ENCODE results near the gene VSIR. TPM values are rescaled to one million over a fixed set of nuclear protein-coding genes. Genes with fewer than 3 reads are reported as not detected.
A peak's percentile ranks its signal among the peaks of the same experiment; 100 is the strongest.

VSIR gene
- total and polyA plus RNA-seq, 3 experiments from 2014 or later = 59.6 to 349 (median 61.4) TPM

- Mint-ChIP-seq H3K4me1 (peaks cover 75 to 92% (median 82%) of the 10 kb centered on the region in 3 donors), H3K27ac (peak overlapping the region; percentile 54 to 97 (median 90)), H3K9me3 (no peaks in the 10 kb centered on the region), H3K4me3 (peak overlapping the region in 3 of 7 donors; percentile 5 to 79 (median 34)), H3K36me3 (peaks cover 2 to 83% (median 16%) of the 10 kb centered on the region in 3 donors), H3K27me3 (no peaks in the 10 kb centered on the region)
- peak overlapping the region; percentile 48 for H3K27ac ChIP-seq (ENCODE audit: low read depth, low read length)
- CTCF ChIA-PET = interaction anchor here (1.1 to 7.6 kb wide), 3 partner anchors 12 to 28 kb away, joined by 5 to 89 read pairs (median 10); partner anchors contain the start of gene VSIR
- H3K4me1 ChIP-seq (ENCODE audit: insufficient read depth, low read length) = peaks cover 98% of the 10 kb centered on the region
- no peaks in the 10 kb centered on the region for H3K27me3 ChIP-seq (ENCODE audit: insufficient read depth, low read length, poor library complexity, severe bottlenecking)
- H3K36me3 ChIP-seq (ENCODE audit: insufficient read depth, low read length) = peaks cover 17% of the 10 kb centered on the region
- POLR2A ChIA-PET = interaction anchor here (1.2 to 3.9 kb wide), 3 partner anchors 13 to 18 kb away, joined by 3 to 24 read pairs (median 5); partner anchors contain the start of gene VSIR
- H3K9me3 ChIP-seq (ENCODE audit: low read length) = no peaks in the 10 kb centered on the region
- no peak for DNase-seq
- no peak overlapping the region for H3K4me3 ChIP-seq (ENCODE audit: low read length)
Observed at GRCh38 chr10:71754562-71754961, 18.8 kb downstream of the VSIR start.

GRCh38 chr10:71753960-71754505, 19.3 kb downstream of the VSIR start:
- peak overlapping the region; percentile 48 for H3K27ac ChIP-seq (ENCODE audit: low read depth, low read length)
- POLR2A ChIA-PET = interaction anchor here (1.2 kb wide), 1 partner anchor 15 kb away, joined by 3 read pairs; no protein-coding TSS in a partner anchor
- no peak for DNase-seq
- Mint-ChIP-seq H3K4me3 (peak overlapping the region in 2 of 7 donors; percentile 19 to 79), H3K36me3 (peaks cover 2 to 78% (median 16%) of the 10 kb centered on the region in 3 donors), H3K4me1 (peaks cover 80 to 94% (median 87%) of the 10 kb centered on the region in 3 donors), H3K27me3 (no peaks in the 10 kb centered on the region), H3K9me3 (no peaks in the 10 kb centered on the region), H3K27ac (peak overlapping the region; percentile 71 to 97 (median 91))
- no peaks in the 10 kb centered on the region for H3K27me3 ChIP-seq (ENCODE audit: insufficient read depth, low read length, poor library complexity, severe bottlenecking)
- H3K36me3 ChIP-seq (ENCODE audit: insufficient read depth, low read length) = peaks cover 17% of the 10 kb centered on the region
- peaks cover 99% of the 10 kb centered on the region for H3K4me1 ChIP-seq (ENCODE audit: insufficient read depth, low read length)
- no peak overlapping the region for H3K4me3 ChIP-seq (ENCODE audit: low read length)
- CTCF ChIA-PET = interaction anchor here (7.6 kb wide), 1 partner anchor 20 kb away, joined by 89 read pairs; the partner anchor contains the start of gene VSIR
- H3K9me3 ChIP-seq (ENCODE audit: low read length) = no peaks in the 10 kb centered on the region

GRCh38 chr10:71753091-71753959, 20.0 kb downstream of the VSIR start:
- peaks cover 99% of the 10 kb centered on the region for H3K4me1 ChIP-seq (ENCODE audit: insufficient read depth, low read length)
- peaks cover 17% of the 10 kb centered on the region for H3K36me3 ChIP-seq (ENCODE audit: insufficient read depth, low read length)
- H3K27ac ChIP-seq (ENCODE audit: low read depth, low read length) = peak overlapping the region; percentile 48
- Mint-ChIP-seq H3K4me3 (peak overlapping the region in 4 of 7 donors; percentile 27 to 64 (median 40)), H3K4me1 (peaks cover 85 to 94% (median 90%) of the 10 kb centered on the region in 3 donors), H3K27me3 (no peaks in the 10 kb centered on the region), H3K9me3 (no peaks in the 10 kb centered on the region), H3K36me3 (peaks cover 2 to 76% (median 17%) of the 10 kb centered on the region in 3 donors), H3K27ac (peak overlapping the region; percentile 76 to 97 (median 91))
- DNase-seq = no peak
- no peaks in the 10 kb centered on the region for H3K9me3 ChIP-seq (ENCODE audit: low read length)
- ChIA-PET CTCF (interaction anchor here (1.0 to 7.6 kb wide), 6 partner anchors 9 to 59 kb away, joined by 4 to 89 read pairs (median 6); partner anchors contain the start of gene VSIR), POLR2A (interaction anchor here (1.2 to 1.6 kb wide), 3 partner anchors 20 to 45 kb away, joined by 3 to 9 read pairs (median 4); partner anchors contain the start of gene VSIR)
- H3K27me3 ChIP-seq (ENCODE audit: insufficient read depth, low read length, poor library complexity, severe bottlenecking) = no peaks in the 10 kb centered on the region
- H3K4me3 ChIP-seq (ENCODE audit: low read length) = no peak overlapping the region

- peak overlapping the region in 6 of 7 donors; percentile 19 to 72 (median 56) for H3K4me3 Mint-ChIP-seq
- peak overlapping the region; percentile 9 for H3K4me3 ChIP-seq (ENCODE audit: low read length)
- H3K9me3 Mint-ChIP-seq = no peaks in the 10 kb centered on the region
- H3K27me3 Mint-ChIP-seq = no peaks in the 10 kb centered on the region
- ChIA-PET CTCF (interaction anchor here (1.0 to 7.6 kb wide), 7 partner anchors 10 to 59 kb away, joined by 4 to 89 read pairs (median 6); partner anchors contain the start of gene VSIR), POLR2A (interaction anchor here (0.9 to 1.6 kb wide), 7 partner anchors 10 to 44 kb away, joined by 3 to 9 read pairs (median 4); partner anchors contain the start of gene VSIR)
- H3K9me3 ChIP-seq (ENCODE audit: low read length) = no peaks in the 10 kb centered on the region
- peak overlapping the region; percentile 87 to 97 (median 90) for H3K27ac Mint-ChIP-seq
- peak in 1 of 5 donors; percentile 45 for DNase-seq
- peaks cover 2 to 68% (median 17%) of the 10 kb centered on the region in 3 donors for H3K36me3 Mint-ChIP-seq
- H3K4me1 Mint-ChIP-seq = peaks cover 85 to 94% (median 90%) of the 10 kb centered on the region in 3 donors
- peaks cover 99% of the 10 kb centered on the region for H3K4me1 ChIP-seq (ENCODE audit: insufficient read depth, low read length)
- H3K27me3 ChIP-seq (ENCODE audit: insufficient read depth, low read length, poor library complexity, severe bottlenecking) = no peaks in the 10 kb centered on the region
- H3K36me3 ChIP-seq (ENCODE audit: insufficient read depth, low read length) = peaks cover 17% of the 10 kb centered on the region
- H3K27ac ChIP-seq (ENCODE audit: low read depth, low read length) = peak overlapping the region; percentile 48
Observed at GRCh38 chr10:71752391-71753090, 20.8 kb downstream of the VSIR start.

GRCh38 chr10:71751515-71752224, 21.6 kb downstream of the VSIR start:
- H3K36me3 Mint-ChIP-seq = peaks cover 2 to 66% (median 17%) of the 10 kb centered on the region in 3 donors
- DNase-seq = no peak
- H3K9me3 Mint-ChIP-seq = no peaks in the 10 kb centered on the region
- H3K27ac ChIP-seq (ENCODE audit: low read depth, low read length) = no peak overlapping the region
- no peaks in the 10 kb centered on the region for H3K27me3 ChIP-seq (ENCODE audit: insufficient read depth, low read length, poor library complexity, severe bottlenecking)
- H3K36me3 ChIP-seq (ENCODE audit: insufficient read depth, low read length) = peaks cover 17% of the 10 kb centered on the region
- H3K4me3 Mint-ChIP-seq = peak overlapping the region in 5 of 7 donors; percentile 19 to 60 (median 56)
- ChIA-PET POLR2A (interaction anchor here (0.9 to 1.6 kb wide), 7 partner anchors 9 to 43 kb away, joined by 3 to 9 read pairs (median 4); partner anchors contain the start of gene VSIR), CTCF (interaction anchor here (1.3 to 7.6 kb wide), 6 partner anchors 9 to 60 kb away, joined by 4 to 89 read pairs (median 6); partner anchors contain the start of gene VSIR)
- H3K4me1 Mint-ChIP-seq = peaks cover 85 to 94% (median 90%) of the 10 kb centered on the region in 3 donors
- H3K4me3 ChIP-seq (ENCODE audit: low read length) = no peak overlapping the region
- H3K4me1 ChIP-seq (ENCODE audit: insufficient read depth, low read length) = peaks cover 99% of the 10 kb centered on the region
- H3K9me3 ChIP-seq (ENCODE audit: low read length) = no peaks in the 10 kb centered on the region
- no peaks in the 10 kb centered on the region for H3K27me3 Mint-ChIP-seq
- H3K27ac Mint-ChIP-seq = peak overlapping the region; percentile 87 to 97 (median 90)

GRCh38 chr10:71750986-71751385, 22.3 kb downstream of the VSIR start:
- Mint-ChIP-seq H3K27me3 (no peaks in the 10 kb centered on the region), H3K27ac (peak overlapping the region; percentile 54 to 99 (median 94)), H3K9me3 (no peaks in the 10 kb centered on the region), H3K36me3 (peaks cover 0 to 60% (median 14%) of the 10 kb centered on the region in 3 donors), H3K4me3 (peak overlapping the region in 4 of 7 donors; percentile 43 to 68 (median 62)), H3K4me1 (peaks cover 85 to 94% (median 90%) of the 10 kb centered on the region in 3 donors)
- ChIA-PET CTCF (interaction anchor here (1.0 kb wide), 2 partner anchors 10 to 22 kb away, joined by 4 to 5 read pairs; partner anchors contain the start of gene VSIR), POLR2A (interaction anchor here (1.0 kb wide), 1 partner anchor 24 kb away, joined by 4 read pairs; no protein-coding TSS in a partner anchor)
- no peak overlapping the region for H3K4me3 ChIP-seq (ENCODE audit: low read length)
- H3K27me3 ChIP-seq (ENCODE audit: insufficient read depth, low read length, poor library complexity, severe bottlenecking) = no peaks in the 10 kb centered on the region
- H3K27ac ChIP-seq (ENCODE audit: low read depth, low read length) = no peak overlapping the region
- H3K9me3 ChIP-seq (ENCODE audit: low read length) = no peaks in the 10 kb centered on the region
- no peak for DNase-seq
- peaks cover 17% of the 10 kb centered on the region for H3K36me3 ChIP-seq (ENCODE audit: insufficient read depth, low read length)
- H3K4me1 ChIP-seq (ENCODE audit: insufficient read depth, low read length) = peaks cover 99% of the 10 kb centered on the region

All from CD8-positive, alpha-beta memory T cell (primary cell).